ENCODE data around the gene GIGYF2.
A peak's percentile ranks its signal among the peaks of the same experiment; 100 is the strongest.

GIGYF2 gene, protein sequence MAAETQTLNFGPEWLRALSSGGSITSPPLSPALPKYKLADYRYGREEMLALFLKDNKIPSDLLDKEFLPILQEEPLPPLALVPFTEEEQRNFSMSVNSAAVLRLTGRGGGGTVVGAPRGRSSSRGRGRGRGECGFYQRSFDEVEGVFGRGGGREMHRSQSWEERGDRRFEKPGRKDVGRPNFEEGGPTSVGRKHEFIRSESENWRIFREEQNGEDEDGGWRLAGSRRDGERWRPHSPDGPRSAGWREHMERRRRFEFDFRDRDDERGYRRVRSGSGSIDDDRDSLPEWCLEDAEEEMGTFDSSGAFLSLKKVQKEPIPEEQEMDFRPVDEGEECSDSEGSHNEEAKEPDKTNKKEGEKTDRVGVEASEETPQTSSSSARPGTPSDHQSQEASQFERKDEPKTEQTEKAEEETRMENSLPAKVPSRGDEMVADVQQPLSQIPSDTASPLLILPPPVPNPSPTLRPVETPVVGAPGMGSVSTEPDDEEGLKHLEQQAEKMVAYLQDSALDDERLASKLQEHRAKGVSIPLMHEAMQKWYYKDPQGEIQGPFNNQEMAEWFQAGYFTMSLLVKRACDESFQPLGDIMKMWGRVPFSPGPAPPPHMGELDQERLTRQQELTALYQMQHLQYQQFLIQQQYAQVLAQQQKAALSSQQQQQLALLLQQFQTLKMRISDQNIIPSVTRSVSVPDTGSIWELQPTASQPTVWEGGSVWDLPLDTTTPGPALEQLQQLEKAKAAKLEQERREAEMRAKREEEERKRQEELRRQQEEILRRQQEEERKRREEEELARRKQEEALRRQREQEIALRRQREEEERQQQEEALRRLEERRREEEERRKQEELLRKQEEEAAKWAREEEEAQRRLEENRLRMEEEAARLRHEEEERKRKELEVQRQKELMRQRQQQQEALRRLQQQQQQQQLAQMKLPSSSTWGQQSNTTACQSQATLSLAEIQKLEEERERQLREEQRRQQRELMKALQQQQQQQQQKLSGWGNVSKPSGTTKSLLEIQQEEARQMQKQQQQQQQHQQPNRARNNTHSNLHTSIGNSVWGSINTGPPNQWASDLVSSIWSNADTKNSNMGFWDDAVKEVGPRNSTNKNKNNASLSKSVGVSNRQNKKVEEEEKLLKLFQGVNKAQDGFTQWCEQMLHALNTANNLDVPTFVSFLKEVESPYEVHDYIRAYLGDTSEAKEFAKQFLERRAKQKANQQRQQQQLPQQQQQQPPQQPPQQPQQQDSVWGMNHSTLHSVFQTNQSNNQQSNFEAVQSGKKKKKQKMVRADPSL (N-terminal part only)

DNA sequence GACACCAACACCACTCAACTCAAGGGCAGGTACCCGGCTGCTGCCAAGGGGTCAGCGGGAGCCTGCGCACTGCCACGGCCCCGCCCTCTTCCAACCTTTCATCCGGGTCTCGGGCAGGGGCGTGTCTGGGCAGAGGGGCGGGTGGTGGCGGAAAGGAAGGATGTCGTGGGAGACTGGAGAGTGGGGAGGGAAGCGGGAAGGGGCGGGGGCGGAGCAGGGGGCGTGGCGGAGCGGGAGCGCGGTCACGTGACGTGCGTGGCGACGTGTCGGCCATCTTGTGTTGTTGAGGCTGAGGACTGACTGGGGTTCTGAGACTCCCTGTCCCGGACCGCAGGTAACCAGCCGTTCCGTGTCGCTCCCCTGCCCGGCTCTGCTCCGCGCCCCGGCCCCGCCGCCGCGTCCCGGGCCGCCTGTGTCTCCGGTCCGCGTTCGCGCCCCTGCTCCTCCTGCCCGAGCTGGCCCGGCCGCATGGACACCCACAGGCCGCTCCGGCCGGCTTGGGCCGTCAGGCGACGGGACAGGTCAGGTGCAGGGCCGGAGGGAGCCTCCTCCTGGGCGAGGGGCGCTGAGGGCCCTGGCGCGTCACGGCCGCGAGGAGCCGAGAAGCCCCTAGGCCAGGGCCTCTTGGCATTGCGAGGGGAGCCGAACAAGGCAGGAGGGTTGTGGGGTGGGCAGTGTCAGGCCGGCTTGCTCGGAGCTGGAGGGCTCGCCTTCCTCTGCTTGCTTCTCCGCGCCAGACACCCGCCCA is at the start of gene GIGYF2:
TSS of gene GIGYF2 (plus strand) at position 273 of the 748 bp plus-strand sequence. CDS start 37,867 bp downstream, outside the sequence.
- H3K36me3 ChIP-seq (replicated peaks; ENCODE audit: low read depth, low read length), result peaks cover 12% of the 10 kb centered on the region
- peak within 1 kb of the TSS; percentile 92 for H3K4me3 ChIP-seq (ENCODE audit: low read length)
- peaks cover 49% of the 10 kb centered on the region for H3K79me2 ChIP-seq (ENCODE audit: low read length)
- no peaks in the 10 kb centered on the region for H3K27me3 ChIP-seq (ENCODE audit: low read depth, low read length)
- H4K20me1 ChIP-seq (ENCODE audit: insufficient read depth, low read length), result peaks cover 9% of the 10 kb centered on the region; the same call in 1 of the 2 replicates
- peak within 1 kb of the TSS; percentile 86 for H3K4me2 ChIP-seq (ENCODE audit: low read length)
- peak within 1 kb of the TSS; percentile 95 for H2AFZ ChIP-seq (ENCODE audit: low read depth, low read length)
- peak within 1 kb of the TSS; percentile 83 for H3K9ac ChIP-seq (ENCODE audit: low read length)
- H3K4me1 ChIP-seq (ENCODE audit: low read length), result peaks cover 17% of the 10 kb centered on the region
- TF ChIP-seq, protein P1, sequence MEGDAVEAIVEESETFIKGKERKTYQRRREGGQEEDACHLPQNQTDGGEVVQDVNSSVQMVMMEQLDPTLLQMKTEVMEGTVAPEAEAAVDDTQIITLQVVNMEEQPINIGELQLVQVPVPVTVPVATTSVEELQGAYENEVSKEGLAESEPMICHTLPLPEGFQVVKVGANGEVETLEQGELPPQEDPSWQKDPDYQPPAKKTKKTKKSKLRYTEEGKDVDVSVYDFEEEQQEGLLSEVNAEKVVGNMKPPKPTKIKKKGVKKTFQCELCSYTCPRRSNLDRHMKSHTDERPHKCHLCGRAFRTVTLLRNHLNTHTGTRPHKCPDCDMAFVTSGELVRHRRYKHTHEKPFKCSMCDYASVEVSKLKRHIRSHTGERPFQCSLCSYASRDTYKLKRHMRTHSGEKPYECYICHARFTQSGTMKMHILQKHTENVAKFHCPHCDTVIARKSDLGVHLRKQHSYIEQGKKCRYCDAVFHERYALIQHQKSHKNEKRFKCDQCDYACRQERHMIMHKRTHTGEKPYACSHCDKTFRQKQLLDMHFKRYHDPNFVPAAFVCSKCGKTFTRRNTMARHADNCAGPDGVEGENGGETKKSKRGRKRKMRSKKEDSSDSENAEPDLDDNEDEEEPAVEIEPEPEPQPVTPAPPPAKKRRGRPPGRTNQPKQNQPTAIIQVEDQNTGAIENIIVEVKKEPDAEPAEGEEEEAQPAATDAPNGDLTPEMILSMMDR (IDR thresholded peaks at IDR 0.05; ENCODE audit: low read depth, low read length), result no peak
- no peak for TF ChIP-seq EZH2phosphoT487 (IDR thresholded peaks at IDR 0.05; ENCODE audit: low read depth)
- peak within 1 kb of the TSS; percentile 22 for H3K27ac ChIP-seq (ENCODE audit: low read length)
- H3K9me3 ChIP-seq (ENCODE audit: insufficient read depth, low read length), result no peaks in the 10 kb centered on the region

DNA sequence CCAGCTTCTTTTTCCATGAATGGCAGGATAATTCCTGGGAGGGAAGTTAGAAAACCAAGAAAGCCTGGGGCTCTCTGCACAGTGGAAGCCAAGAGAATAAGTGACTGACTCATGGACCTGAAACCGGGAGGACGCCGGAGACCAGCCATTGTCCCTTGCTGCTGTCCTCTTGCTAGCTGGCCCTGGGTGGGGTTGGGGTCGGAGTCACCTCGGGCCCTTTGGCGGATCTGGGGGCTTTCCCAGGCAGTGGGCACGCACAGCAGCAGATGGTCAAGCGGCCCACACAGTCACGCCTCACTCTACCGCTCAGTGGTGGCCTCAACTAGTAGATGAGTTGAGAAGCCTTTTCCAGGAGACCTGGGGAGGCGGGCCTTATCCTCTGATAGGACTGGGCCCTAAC is 48.1 kb upstream of the GIGYF2 start:
- H3K79me2 ChIP-seq (ENCODE audit: low read length), result no peaks in the 10 kb centered on the region
- no peak overlapping the region for H3K9ac ChIP-seq (ENCODE audit: low read length)
- no peaks in the 10 kb centered on the region for H3K27me3 ChIP-seq (ENCODE audit: low read depth, low read length)
- no peaks in the 10 kb centered on the region for H3K9me3 ChIP-seq (ENCODE audit: insufficient read depth, low read length)
- H3K36me3 ChIP-seq (replicated peaks; ENCODE audit: low read depth, low read length), result no peaks in the 10 kb centered on the region
- no peak for TF ChIP-seq EZH2phosphoT487 (IDR thresholded peaks at IDR 0.05; ENCODE audit: low read depth)
- TF ChIP-seq, protein P1 (IDR thresholded peaks at IDR 0.05; ENCODE audit: low read depth, low read length), result no peak
- no peak overlapping the region for H3K27ac ChIP-seq (ENCODE audit: low read length)
- no peaks in the 10 kb centered on the region for H3K4me1 ChIP-seq (ENCODE audit: low read length)
- H2AFZ ChIP-seq (ENCODE audit: low read depth, low read length), result no peak overlapping the region
- H4K20me1 ChIP-seq (ENCODE audit: insufficient read depth, low read length), result no peaks in the 10 kb centered on the region
- H3K4me2 ChIP-seq (ENCODE audit: low read length), result no peak overlapping the region
- H3K4me3 ChIP-seq (ENCODE audit: low read length), result no peak overlapping the region

- H3K4me1 ChIP-seq (ENCODE audit: low read length), result no peaks in the 10 kb centered on the region
- H2AFZ ChIP-seq (ENCODE audit: low read depth, low read length), result no peak overlapping the region
- no peak overlapping the region for H3K27ac ChIP-seq (ENCODE audit: low read length)
- H3K27me3 ChIP-seq (ENCODE audit: low read depth, low read length), result no peaks in the 10 kb centered on the region
- H3K9ac ChIP-seq (ENCODE audit: low read length), result no peak overlapping the region
- no peak overlapping the region for H3K4me2 ChIP-seq (ENCODE audit: low read length)
- no peak for TF ChIP-seq EZH2phosphoT487 (IDR thresholded peaks at IDR 0.05; ENCODE audit: low read depth)
- TF ChIP-seq, protein P1 (IDR thresholded peaks at IDR 0.05; ENCODE audit: low read depth, low read length), result no peak
- H3K9me3 ChIP-seq (ENCODE audit: insufficient read depth, low read length), result no peaks in the 10 kb centered on the region
- H3K79me2 ChIP-seq (ENCODE audit: low read length), result no peaks in the 10 kb centered on the region
- no peak overlapping the region for H3K4me3 ChIP-seq (ENCODE audit: low read length)
- no peaks in the 10 kb centered on the region for H3K36me3 ChIP-seq (replicated peaks; ENCODE audit: low read depth, low read length)
- H4K20me1 ChIP-seq (ENCODE audit: insufficient read depth, low read length), result no peaks in the 10 kb centered on the region
Measured at GRCh38 chr2:232652505-232652851, 44.7 kb upstream of the GIGYF2 start.

All from OCI-LY3 (cell line).